Liver (tissue), 9 donors: Measurements from ENCODE around the gene PIK3R6. TPM values are rescaled to one million over a fixed set of nuclear protein-coding genes. Genes with fewer than 3 reads are reported as not detected.

Experiments used
- DNase-seq: peaks from one replicate; pipeline ENCODE4 v3.0.0-alpha.2; 2017; ENCODE audit warnings: low spot score
- H3K27ac ChIP-seq, 2 donors: one replicate each; pipeline ENCODE4 v1.7.0; 2013; ENCODE audit warnings: inconsistent platforms in 2 of 2, low read length in 2 of 2, control low read depth in 1 of 2, low read depth in 1 of 2, mild to moderate bottlenecking in 1 of 2
- H3K27me3 ChIP-seq, 4 donors: one replicate each; pipeline versions ENCODE4 v1.6.1 to v1.7.0; 2013; ENCODE audit warnings: low read length in 3 of 4, inconsistent platforms in 1 of 4, mild to moderate bottlenecking in 1 of 4, moderate library complexity in 1 of 4; ENCODE audit not compliant: control insufficient read depth in 4 of 4, insufficient read depth in 4 of 4
- H3K36me3 ChIP-seq, 4 donors: one replicate each; pipeline versions ENCODE4 v1.6.1 to v1.7.0; 2013; ENCODE audit warnings: low read length in 3 of 4, mild to moderate bottlenecking in 3 of 4, low read depth in 1 of 4, moderate library complexity in 1 of 4; ENCODE audit not compliant: control insufficient read depth in 4 of 4, insufficient read depth in 3 of 4
- H3K4me1 ChIP-seq, 4 donors: one replicate each; pipeline versions ENCODE4 v1.6.1 to v1.7.0; 2013; ENCODE audit warnings: low read length in 3 of 4, mild to moderate bottlenecking in 3 of 4, moderate library complexity in 1 of 4; ENCODE audit not compliant: control insufficient read depth in 4 of 4, insufficient read depth in 4 of 4
- H3K4me3 ChIP-seq, 3 donors: one replicate each; pipeline versions ENCODE4 v1.6.1 to v1.7.0; 2013; ENCODE audit warnings: low read length in 3 of 3, control low read depth in 1 of 3, low read depth in 1 of 3, mild to moderate bottlenecking in 1 of 3
- H3K9ac ChIP-seq, 2 donors: one replicate each; pipeline ENCODE4 v1.7.0; 2013; ENCODE audit warnings: low read length in 2 of 2, mild to moderate bottlenecking in 2 of 2, moderate library complexity in 2 of 2, control low read depth in 1 of 2, low read depth in 1 of 2
- H3K9me3 ChIP-seq, 4 donors: one replicate each; pipeline versions ENCODE4 v1.6.1 to v1.7.0; 2013; ENCODE audit warnings: low read length in 3 of 4; ENCODE audit not compliant: control insufficient read depth in 4 of 4
- CTCF ChIP-seq: fragments of 150-350 bp; IDR thresholded peaks from 2 replicates; pipeline ENCODE4 v1.5.1; 2017; ENCODE audit warnings: improper control_type of control experiment, low read depth, low read length; ENCODE audit not compliant: missing input control
- EGR1 ChIP-seq, 2 donors: IDR thresholded peaks; 2 replicates each; pipeline ENCODE4 v1.6.1; 2016 to 2018; ENCODE audit warnings: antibody characterized with exemption in 2 of 2, low read depth in 2 of 2
- FOXA1 ChIP-seq: IDR thresholded peaks from 2 replicates; pipeline ENCODE4 v1.6.1; 2016; ENCODE audit warnings: antibody characterized with exemption
- FOXA2 ChIP-seq: IDR thresholded peaks from 2 replicates; pipeline ENCODE4 v1.6.1; 2016; ENCODE audit warnings: antibody characterized with exemption
- GABPA ChIP-seq, 2 donors: IDR thresholded peaks in 1 of 2; conservative IDR thresholded peaks in 1 of 2; 2 replicates each; pipeline ENCODE4 v1.6.1; 2016; ENCODE audit warnings: antibody characterized with exemption in 2 of 2, mild to moderate bottlenecking in 1 of 2, moderate library complexity in 1 of 2
- HNF4A ChIP-seq, 2 donors: conservative IDR thresholded peaks; 2 replicates each; pipeline ENCODE4 v1.6.1; 2016; ENCODE audit warnings: antibody characterized with exemption in 2 of 2, mild to moderate bottlenecking in 2 of 2
- HNF4G ChIP-seq: IDR thresholded peaks from 2 replicates; pipeline ENCODE4 v1.6.1; 2016; ENCODE audit warnings: antibody characterized with exemption
- JUND ChIP-seq, 2 donors: IDR thresholded peaks; 2 replicates each; pipeline ENCODE4 v1.6.1; 2016; ENCODE audit warnings: antibody characterized with exemption in 2 of 2
- MAX ChIP-seq: IDR thresholded peaks from 2 replicates; pipeline ENCODE4 v1.6.1; 2016; ENCODE audit warnings: antibody characterized with exemption
- NR2F2 ChIP-seq: IDR thresholded peaks from 2 replicates; pipeline ENCODE4 v1.6.1; 2016; ENCODE audit warnings: antibody characterized with exemption
- RAD21 ChIP-seq, 2 donors: IDR thresholded peaks; 2 replicates each; pipeline ENCODE4 v1.6.1; 2016; ENCODE audit warnings: antibody characterized with exemption in 2 of 2, mild to moderate bottlenecking in 2 of 2
- RXRA ChIP-seq, 2 donors: IDR thresholded peaks; 2 replicates each; pipeline ENCODE4 v1.6.1; 2017 to 2018; ENCODE audit warnings: antibody characterized with exemption in 2 of 2, mild to moderate bottlenecking in 1 of 2
- SP1 ChIP-seq: IDR thresholded peaks from 2 replicates; pipeline ENCODE4 v1.6.1; 2018; ENCODE audit warnings: antibody characterized with exemption, mild to moderate bottlenecking
- TAF1 ChIP-seq: conservative IDR thresholded peaks from 2 replicates; pipeline ENCODE4 v1.6.1; 2016; ENCODE audit warnings: antibody characterized with exemption, mild to moderate bottlenecking
- YY1 ChIP-seq: IDR thresholded peaks from 2 replicates; pipeline ENCODE4 v1.6.1; 2016; ENCODE audit warnings: antibody characterized with exemption, mild to moderate bottlenecking
- WGBS: extraction: QIAGEN DNeasy Blood & Tissue Kit; methylation state at CpG from one replicate; pipeline ENCODE4 v1.1.7; 2013; 5-methylcytosine and 5-hydroxymethylcytosine counted together
- polyA plus RNA-seq, 2 donors: library from polyadenylated mRNA; stranded (reverse) in 1 of 2; unstranded in 1 of 2; fragments of 200-250 nt in 1 of 2; fragments of >200 nt in 1 of 2; fragmentation: Nextera tagmentation in 1 of 2; extraction: Ambion mirVana in 1 of 2; gene quantifications; one replicate each; pipeline versions ENCODE4 v1.2.1 to v1.2.3, GENCODE V29; 2013 to 2015
- total RNA-seq, 2 donors: library from RNA; depleted of rRNA; stranded (reverse); fragments of >200 nt; gene quantifications; one replicate each; pipeline ENCODE4 v1.2.3, GENCODE V29; 2014
- TF ChIP-seq, protein P1 (sequence below): IDR thresholded peaks from 2 replicates; pipeline ENCODE4 v1.6.1; 2016; ENCODE audit warnings: antibody characterized with exemption, mild to moderate bottlenecking
- TF ChIP-seq, protein P2 (sequence below): IDR thresholded peaks from 2 replicates; pipeline ENCODE4 v1.6.1; 2016; ENCODE audit warnings: antibody characterized with exemption
- TF ChIP-seq, protein P3 (sequence below): IDR thresholded peaks from 2 replicates; pipeline ENCODE4 v1.6.1; 2016; ENCODE audit warnings: antibody characterized with exemption
- donor health status: healthy.
- donor health status: healthy.
- donor health status: healthy.
- donor health status: healthy.
- donor health status: healthy.

PIK3R6 gene
- total and polyA plus RNA-seq, 4 donors: 0.15 to 0.37 (median 0.18) TPM

GRCh38 chr17:8869114-8869815, 1.8 kb upstream of the PIK3R6 start:
- Histone ChIP-seq H3K27ac (no peak overlapping the region), H3K36me3 (no peaks in the 10 kb centered on the region), H3K9ac (no peak overlapping the region), H3K4me1 (no peaks in the 10 kb centered on the region), H3K9me3 (peaks cover 0 to 2% (median 0%) of the 10 kb centered on the region in 4 donors), H3K4me3 (no peak overlapping the region), H3K27me3 (peaks cover 0 to 5% (median 0%) of the 10 kb centered on the region in 4 donors)
- TF ChIP-seq GABPA (IDR thresholded peaks at IDR 0.05 in 1 of 2, conservative IDR thresholded peaks at IDR 0.05 in 1 of 2) (no peak), EGR1 (IDR thresholded peaks at IDR 0.05; ENCODE audit: low read depth in 2 of 2) (no peak), CTCF (no peak), RXRA (IDR thresholded peaks at IDR 0.05) (no peak), RAD21 (IDR thresholded peaks at IDR 0.05) (no peak), TAF1 (no peak), HNF4G (no peak), JUND (IDR thresholded peaks at IDR 0.05) (no peak), FOXA1 (no peak), YY1 (no peak), NR2F2 (no peak), FOXA2 (no peak), HNF4A (conservative IDR thresholded peaks at IDR 0.05) (no peak), SP1 (no peak), MAX (no peak)
- TF ChIP-seq, protein P1, sequence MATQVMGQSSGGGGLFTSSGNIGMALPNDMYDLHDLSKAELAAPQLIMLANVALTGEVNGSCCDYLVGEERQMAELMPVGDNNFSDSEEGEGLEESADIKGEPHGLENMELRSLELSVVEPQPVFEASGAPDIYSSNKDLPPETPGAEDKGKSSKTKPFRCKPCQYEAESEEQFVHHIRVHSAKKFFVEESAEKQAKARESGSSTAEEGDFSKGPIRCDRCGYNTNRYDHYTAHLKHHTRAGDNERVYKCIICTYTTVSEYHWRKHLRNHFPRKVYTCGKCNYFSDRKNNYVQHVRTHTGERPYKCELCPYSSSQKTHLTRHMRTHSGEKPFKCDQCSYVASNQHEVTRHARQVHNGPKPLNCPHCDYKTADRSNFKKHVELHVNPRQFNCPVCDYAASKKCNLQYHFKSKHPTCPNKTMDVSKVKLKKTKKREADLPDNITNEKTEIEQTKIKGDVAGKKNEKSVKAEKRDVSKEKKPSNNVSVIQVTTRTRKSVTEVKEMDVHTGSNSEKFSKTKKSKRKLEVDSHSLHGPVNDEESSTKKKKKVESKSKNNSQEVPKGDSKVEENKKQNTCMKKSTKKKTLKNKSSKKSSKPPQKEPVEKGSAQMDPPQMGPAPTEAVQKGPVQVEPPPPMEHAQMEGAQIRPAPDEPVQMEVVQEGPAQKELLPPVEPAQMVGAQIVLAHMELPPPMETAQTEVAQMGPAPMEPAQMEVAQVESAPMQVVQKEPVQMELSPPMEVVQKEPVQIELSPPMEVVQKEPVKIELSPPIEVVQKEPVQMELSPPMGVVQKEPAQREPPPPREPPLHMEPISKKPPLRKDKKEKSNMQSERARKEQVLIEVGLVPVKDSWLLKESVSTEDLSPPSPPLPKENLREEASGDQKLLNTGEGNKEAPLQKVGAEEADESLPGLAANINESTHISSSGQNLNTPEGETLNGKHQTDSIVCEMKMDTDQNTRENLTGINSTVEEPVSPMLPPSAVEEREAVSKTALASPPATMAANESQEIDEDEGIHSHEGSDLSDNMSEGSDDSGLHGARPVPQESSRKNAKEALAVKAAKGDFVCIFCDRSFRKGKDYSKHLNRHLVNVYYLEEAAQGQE: no peak
- TF ChIP-seq, protein P2, sequence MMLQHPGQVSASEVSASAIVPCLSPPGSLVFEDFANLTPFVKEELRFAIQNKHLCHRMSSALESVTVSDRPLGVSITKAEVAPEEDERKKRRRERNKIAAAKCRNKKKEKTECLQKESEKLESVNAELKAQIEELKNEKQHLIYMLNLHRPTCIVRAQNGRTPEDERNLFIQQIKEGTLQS: no peak
- TF ChIP-seq, protein P3, sequence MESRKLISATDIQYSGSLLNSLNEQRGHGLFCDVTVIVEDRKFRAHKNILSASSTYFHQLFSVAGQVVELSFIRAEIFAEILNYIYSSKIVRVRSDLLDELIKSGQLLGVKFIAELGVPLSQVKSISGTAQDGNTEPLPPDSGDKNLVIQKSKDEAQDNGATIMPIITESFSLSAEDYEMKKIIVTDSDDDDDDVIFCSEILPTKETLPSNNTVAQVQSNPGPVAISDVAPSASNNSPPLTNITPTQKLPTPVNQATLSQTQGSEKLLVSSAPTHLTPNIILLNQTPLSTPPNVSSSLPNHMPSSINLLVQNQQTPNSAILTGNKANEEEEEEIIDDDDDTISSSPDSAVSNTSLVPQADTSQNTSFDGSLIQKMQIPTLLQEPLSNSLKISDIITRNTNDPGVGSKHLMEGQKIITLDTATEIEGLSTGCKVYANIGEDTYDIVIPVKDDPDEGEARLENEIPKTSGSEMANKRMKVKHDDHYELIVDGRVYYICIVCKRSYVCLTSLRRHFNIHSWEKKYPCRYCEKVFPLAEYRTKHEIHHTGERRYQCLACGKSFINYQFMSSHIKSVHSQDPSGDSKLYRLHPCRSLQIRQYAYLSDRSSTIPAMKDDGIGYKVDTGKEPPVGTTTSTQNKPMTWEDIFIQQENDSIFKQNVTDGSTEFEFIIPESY: no peak
- 56% methylated on average over 11 of the region's 11 CpGs for WGBS
- DNase-seq: no peak
